Colonic mucosa (tissue), 4 donors: ENCODE measurements around the gene NCOA3. TPM values are rescaled to one million over a fixed set of nuclear protein-coding genes. Genes with fewer than 3 reads are reported as not detected.

Source experiments
- DNase-seq: peaks from one replicate; pipeline ENCODE4 v3.0.0-alpha.2; 2020
- H3K27ac ChIP-seq: fragments of 200-600 bp; one replicate; pipeline ENCODE4 v1.8.0; 2021
- H3K27me3 ChIP-seq: fragments of 200-600 bp; one replicate; pipeline ENCODE4 v1.8.0; 2021
- H3K36me3 ChIP-seq: fragments of 200-600 bp; one replicate; pipeline ENCODE4 v1.8.0; 2021
- H3K4me1 ChIP-seq: fragments of 200-600 bp; one replicate; pipeline ENCODE4 v1.8.0; 2021; ENCODE audit warnings: mild to moderate bottlenecking
- H3K4me3 ChIP-seq: fragments of 200-600 bp; one replicate; pipeline ENCODE4 v1.8.0; 2021
- H3K9ac ChIP-seq, 2 donors: one replicate each; pipeline ENCODE4 v1.7.0; 2013; ENCODE audit warnings: control low read depth in 2 of 2, low read depth in 2 of 2, low read length in 2 of 2
- H3K9me3 ChIP-seq: fragments of 200-600 bp; one replicate; pipeline ENCODE4 v1.8.0; 2021
- intact Hi-C: fragments of 100-400 bp; cut with DNase I; formaldehyde crosslinking; loops from one replicate; pipeline ENCODE4 v1.14.1; 2022
- total RNA-seq, 2 donors: library from RNA; stranded (reverse); fragmentation: NEBNext Ultra II Directional in 1 of 2; extraction: Animal tissue kit (Norgen Biotek cat#: 25700) in 1 of 2; gene quantifications; one replicate each; pipeline ENCODE4 v1.2.1, GENCODE V29; 2021
- TF ChIP-seq, protein P1 (sequence below): fragments of 200-600 bp; IDR thresholded peaks from one replicate; pipeline ENCODE4 v1.8.0; 2022; ENCODE audit warnings: antibody characterized with exemption, mild to moderate bottlenecking
- donor health status: healthy.
- donor health status: DM: no; HTN: no; CAD: no.
- donor health status: DM: no; HTN: no; CAD: no.

NCOA3 gene
- total RNA-seq, 2 donors from 2014 or later: 17.1 to 24.2 TPM

DNA sequence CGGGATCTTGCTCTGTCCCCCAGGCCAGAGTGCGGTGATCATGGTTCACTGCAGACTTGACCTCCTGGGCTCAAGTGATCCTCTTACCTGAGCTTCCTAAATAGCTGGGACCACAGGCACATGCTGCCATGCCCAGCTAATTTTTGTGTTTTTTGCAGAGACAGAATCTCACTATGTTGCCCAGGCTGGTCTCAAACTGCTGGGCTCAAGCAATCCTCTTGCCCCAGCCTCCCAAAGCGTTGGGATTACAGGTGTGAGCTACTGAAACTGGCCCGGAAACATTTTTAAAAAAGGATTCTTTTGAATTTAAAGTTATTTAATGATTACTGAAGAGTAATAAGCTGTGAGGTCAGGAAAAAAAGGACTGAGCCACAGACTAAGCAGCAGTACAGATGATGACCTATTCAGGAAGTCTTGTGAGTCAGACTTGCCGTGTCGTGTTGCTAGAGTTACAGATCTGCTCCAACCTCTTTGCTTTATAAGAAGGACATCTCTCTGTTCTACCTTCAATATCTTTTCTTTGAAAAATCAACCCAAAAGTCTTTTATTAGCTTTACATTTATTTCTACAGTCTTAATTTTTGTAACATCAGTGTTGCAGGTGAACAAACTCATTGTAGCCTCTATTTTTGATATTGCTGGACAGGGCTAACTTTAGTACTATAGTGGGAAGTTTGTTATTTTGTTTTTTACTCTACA is 108.7 kb downstream of the NCOA3 start:
- no peaks in the 10 kb centered on the region for H3K4me1 ChIP-seq
- no peaks in the 10 kb centered on the region for H3K27me3 ChIP-seq
- H3K27ac ChIP-seq: no peak overlapping the region
- no peaks in the 10 kb centered on the region for H3K36me3 ChIP-seq
- H3K9me3 ChIP-seq: no peaks in the 10 kb centered on the region
- TF ChIP-seq, protein P1, sequence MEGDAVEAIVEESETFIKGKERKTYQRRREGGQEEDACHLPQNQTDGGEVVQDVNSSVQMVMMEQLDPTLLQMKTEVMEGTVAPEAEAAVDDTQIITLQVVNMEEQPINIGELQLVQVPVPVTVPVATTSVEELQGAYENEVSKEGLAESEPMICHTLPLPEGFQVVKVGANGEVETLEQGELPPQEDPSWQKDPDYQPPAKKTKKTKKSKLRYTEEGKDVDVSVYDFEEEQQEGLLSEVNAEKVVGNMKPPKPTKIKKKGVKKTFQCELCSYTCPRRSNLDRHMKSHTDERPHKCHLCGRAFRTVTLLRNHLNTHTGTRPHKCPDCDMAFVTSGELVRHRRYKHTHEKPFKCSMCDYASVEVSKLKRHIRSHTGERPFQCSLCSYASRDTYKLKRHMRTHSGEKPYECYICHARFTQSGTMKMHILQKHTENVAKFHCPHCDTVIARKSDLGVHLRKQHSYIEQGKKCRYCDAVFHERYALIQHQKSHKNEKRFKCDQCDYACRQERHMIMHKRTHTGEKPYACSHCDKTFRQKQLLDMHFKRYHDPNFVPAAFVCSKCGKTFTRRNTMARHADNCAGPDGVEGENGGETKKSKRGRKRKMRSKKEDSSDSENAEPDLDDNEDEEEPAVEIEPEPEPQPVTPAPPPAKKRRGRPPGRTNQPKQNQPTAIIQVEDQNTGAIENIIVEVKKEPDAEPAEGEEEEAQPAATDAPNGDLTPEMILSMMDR: no peak
- no peak overlapping the region for H3K4me3 ChIP-seq
- H3K9ac ChIP-seq: no peak overlapping the region
- DNase-seq: no peak
- intact Hi-C loops: no loop called here

DNA sequence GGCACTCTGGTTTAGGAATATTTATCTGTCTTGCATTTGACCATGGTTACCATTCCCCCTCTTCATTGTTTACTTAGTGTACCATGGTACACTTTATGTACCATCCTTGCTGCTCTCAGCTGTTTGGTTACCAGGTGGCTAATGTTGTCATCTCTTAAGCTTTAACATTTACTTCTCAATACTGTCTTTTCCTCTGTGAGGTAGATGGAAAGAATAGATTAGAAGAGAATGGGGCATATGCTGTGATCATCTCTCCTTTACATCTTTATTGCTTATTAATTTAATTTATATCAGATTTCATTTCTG is 109.2 kb downstream of the NCOA3 start:
- H3K36me3 ChIP-seq: no peaks in the 10 kb centered on the region
- H3K27me3 ChIP-seq: no peaks in the 10 kb centered on the region
- intact Hi-C loops: no loop called here
- no peak for DNase-seq
- H3K27ac ChIP-seq: no peak overlapping the region
- no peak overlapping the region for H3K4me3 ChIP-seq
- no peak overlapping the region for H3K9ac ChIP-seq
- no peaks in the 10 kb centered on the region for H3K9me3 ChIP-seq
- H3K4me1 ChIP-seq: no peaks in the 10 kb centered on the region
- TF ChIP-seq, protein P1: no peak

DNA sequence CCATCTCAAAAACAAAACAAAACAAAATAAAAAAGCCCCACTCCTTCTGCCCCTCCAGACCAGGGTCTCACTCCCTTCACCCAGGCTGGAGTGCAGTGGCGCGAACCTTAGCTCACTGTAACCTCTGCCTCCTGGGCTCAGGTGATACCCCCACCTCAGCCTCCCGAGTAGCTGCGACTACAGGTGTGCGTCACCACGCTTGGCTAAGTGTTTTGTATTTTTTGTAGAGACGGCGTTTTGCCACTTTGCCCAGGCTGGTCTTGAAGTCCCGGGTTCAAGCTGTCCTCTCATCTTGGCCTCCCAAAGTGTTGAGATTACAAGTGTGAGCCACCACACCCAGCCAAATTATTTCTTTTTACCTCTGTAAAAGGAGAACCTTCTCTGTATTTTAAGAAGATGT is 110.1 kb downstream of the NCOA3 start:
- Histone ChIP-seq H3K27me3 (no peaks in the 10 kb centered on the region), H3K4me1 (no peaks in the 10 kb centered on the region), H3K36me3 (no peaks in the 10 kb centered on the region), H3K27ac (no peak overlapping the region), H3K4me3 (no peak overlapping the region), H3K9ac (no peak overlapping the region), H3K9me3 (no peaks in the 10 kb centered on the region)
- TF ChIP-seq, protein P1: no peak
- intact Hi-C loops: no loop called here
- no peak for DNase-seq

DNA sequence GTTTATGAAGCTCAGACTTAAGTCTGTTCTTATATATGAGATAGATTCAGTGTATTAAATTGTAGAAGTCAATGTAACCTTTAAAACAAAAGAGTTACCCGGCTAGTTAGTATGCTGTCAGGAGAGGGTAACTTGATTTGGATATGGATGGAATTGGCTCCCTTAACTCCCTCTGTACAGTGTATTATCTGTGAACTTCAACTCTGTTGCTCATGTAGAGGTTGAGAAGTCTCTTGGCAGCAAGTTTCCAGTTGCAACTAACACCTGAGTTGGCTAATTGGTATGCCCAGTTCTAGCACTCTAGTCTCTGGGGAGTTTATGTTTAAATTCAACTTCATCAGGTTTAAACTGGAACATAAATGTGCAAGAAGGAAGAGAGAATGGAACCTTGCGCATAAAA is 111.0 kb downstream of the NCOA3 start:
- H3K9me3 ChIP-seq: no peaks in the 10 kb centered on the region
- no peaks in the 10 kb centered on the region for H3K36me3 ChIP-seq
- H3K27ac ChIP-seq: no peak overlapping the region
- H3K27me3 ChIP-seq: no peaks in the 10 kb centered on the region
- no peak for DNase-seq
- intact Hi-C loops: no loop called here
- TF ChIP-seq, protein P1: no peak
- H3K4me3 ChIP-seq: no peak overlapping the region
- no peaks in the 10 kb centered on the region for H3K4me1 ChIP-seq
- no peak overlapping the region for H3K9ac ChIP-seq

DNA sequence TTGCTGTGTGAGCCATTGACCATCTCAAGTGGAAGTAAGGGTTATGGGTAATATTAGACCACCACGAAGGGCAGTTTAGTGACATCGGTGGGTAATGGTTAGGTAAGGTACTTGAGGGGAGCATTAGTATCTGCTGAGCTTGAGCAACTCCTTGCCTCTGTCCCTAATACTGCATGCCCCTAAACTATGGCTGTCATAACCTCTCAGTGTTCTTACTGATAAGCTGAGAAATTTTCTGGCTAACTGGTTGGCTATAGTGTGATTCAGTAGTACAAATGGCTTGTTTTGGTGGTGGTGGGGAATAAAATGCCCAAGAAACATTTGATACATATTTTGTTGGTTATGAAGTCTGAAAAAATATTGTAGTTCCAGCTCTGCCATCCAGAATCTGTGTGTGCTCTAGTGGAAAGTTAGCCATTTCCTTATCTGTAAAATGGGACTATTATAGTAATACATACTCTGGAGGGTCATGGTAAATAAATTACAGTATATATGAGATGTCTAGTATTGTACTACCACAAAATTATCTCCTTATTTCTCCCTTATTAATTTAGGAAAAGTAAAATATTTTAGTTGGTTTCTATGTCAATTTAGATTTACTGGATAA is 113.1 kb downstream of the NCOA3 start:
- Histone ChIP-seq H3K36me3 (no peaks in the 10 kb centered on the region), H3K9me3 (no peaks in the 10 kb centered on the region), H3K4me3 (no peak overlapping the region), H3K27ac (no peak overlapping the region), H3K4me1 (no peaks in the 10 kb centered on the region), H3K9ac (no peak overlapping the region), H3K27me3 (no peaks in the 10 kb centered on the region)
- intact Hi-C loops: no loop called here
- DNase-seq: no peak
- TF ChIP-seq, protein P1: no peak
